NCI-H1105 treated with DMSO at 0.1 percent for 48 hours (cell line): ENCODE results near the gene SEMA5A.

Experiments
- DNase-seq: peaks from one replicate; lab custom pipeline; 2025; lab: John Stamatoyannopoulos, UW

Gene SEMA5A, protein sequence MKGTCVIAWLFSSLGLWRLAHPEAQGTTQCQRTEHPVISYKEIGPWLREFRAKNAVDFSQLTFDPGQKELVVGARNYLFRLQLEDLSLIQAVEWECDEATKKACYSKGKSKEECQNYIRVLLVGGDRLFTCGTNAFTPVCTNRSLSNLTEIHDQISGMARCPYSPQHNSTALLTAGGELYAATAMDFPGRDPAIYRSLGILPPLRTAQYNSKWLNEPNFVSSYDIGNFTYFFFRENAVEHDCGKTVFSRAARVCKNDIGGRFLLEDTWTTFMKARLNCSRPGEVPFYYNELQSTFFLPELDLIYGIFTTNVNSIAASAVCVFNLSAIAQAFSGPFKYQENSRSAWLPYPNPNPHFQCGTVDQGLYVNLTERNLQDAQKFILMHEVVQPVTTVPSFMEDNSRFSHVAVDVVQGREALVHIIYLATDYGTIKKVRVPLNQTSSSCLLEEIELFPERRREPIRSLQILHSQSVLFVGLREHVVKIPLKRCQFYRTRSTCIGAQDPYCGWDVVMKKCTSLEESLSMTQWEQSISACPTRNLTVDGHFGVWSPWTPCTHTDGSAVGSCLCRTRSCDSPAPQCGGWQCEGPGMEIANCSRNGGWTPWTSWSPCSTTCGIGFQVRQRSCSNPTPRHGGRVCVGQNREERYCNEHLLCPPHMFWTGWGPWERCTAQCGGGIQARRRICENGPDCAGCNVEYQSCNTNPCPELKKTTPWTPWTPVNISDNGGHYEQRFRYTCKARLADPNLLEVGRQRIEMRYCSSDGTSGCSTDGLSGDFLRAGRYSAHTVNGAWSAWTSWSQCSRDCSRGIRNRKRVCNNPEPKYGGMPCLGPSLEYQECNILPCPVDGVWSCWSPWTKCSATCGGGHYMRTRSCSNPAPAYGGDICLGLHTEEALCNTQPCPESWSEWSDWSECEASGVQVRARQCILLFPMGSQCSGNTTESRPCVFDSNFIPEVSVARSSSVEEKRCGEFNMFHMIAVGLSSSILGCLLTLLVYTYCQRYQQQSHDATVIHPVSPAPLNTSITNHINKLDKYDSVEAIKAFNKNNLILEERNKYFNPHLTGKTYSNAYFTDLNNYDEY

DNA sequence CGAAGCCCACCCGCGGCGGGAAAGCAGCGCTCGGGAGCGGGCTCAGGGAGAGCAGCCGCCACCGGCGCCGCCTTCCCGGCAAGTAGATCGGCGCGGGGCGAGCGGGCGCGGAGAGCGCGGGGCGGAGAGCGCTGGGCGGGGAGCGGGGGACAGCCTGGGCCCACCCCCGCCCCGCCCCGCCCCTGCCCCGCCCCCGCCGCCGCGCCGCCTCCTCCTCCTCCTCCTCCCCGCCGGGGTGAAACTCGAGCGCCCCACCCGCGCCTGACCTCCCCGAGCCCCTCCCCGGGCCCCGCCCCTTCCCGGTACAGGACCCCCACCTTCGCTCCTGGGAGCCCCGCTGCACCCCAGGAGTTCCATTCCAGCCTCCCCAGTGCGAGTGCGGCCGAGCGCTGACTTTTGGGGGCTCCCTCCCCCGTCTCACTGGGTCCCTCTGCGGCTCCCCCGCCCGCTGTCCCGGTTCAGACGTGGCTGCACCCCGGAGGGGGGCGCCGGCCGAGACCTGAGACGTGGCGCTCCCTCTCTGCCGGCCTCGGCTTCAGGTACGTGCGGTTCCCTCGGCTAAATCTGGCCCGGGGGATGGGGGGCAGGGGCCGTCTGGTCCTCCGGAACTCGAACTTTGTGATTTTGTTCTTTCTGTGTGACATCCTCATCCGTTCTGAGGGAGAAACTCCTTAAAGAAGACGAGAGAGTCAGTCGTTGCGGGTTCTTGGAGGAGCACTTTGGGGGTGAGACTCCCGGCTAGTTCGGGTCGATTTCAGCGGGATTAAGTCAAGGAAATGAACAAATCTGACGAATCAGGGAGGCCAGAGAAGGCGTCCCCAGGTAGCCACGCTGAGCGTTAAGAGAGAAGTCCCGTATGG, at the start of gene SEMA5A:
TSS of gene SEMA5A (minus strand) at position 84 of the 860 bp plus-strand sequence. CDS start 166,129 bp downstream, outside the sequence.
- no peak for DNase-seq

DNA sequence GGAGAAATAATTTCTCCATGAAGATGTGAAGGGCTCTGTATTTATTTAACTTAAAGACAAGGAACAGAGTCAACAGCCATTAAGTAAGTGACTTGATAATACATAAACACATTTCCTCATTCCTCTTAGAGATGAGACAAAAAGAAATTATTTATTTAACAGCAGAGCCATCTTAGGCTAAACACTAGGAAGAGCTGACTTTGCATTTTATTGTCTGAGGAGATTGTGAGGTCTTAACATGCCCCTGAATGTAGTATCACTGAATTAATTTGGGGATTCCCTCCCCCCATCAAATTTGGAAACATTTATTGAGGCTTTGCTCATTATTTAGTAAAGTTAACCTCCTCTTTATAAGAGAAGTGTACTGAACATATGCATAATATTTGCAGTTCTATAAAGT, 49.0 kb upstream of the SEMA5A start:
- DNase-seq: no peak

DNA sequence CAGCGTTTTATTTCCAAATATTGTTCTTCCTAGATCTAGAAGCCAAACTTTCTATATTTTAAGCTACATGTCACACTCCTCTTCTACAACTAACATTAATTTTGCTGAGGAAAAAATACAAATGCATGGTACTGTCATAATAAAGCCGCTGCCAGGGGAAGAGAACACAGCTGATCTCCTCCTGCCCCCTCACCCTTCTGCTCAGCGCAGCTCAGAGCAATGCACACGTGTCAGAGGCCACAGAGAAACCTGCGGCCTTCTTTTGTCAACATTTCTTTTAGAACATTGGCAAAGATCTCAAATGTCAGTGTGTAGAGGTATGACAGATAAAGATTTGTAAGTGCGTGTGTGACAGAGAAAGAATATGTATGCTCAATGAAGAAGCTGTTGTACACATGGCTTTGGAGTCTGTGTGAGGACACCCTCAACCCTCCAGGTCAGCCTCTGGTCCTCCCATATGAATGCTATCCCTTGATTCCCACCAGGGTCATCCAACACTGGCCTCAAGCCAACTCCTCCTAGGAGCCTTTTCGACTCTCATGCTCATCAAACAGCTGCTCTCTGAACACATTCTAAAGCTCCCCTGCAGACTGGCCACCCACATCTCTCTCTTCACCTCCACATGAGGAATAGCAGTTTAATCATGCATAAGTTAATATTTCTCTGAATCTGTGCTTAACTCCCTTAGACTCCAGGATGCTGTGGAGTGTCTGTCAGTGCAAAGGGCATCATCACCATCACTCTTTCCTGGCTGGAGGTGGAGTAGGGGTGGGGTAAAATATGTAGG, 43.4 kb upstream of the SEMA5A start:
- DNase-seq: no peak

DNA sequence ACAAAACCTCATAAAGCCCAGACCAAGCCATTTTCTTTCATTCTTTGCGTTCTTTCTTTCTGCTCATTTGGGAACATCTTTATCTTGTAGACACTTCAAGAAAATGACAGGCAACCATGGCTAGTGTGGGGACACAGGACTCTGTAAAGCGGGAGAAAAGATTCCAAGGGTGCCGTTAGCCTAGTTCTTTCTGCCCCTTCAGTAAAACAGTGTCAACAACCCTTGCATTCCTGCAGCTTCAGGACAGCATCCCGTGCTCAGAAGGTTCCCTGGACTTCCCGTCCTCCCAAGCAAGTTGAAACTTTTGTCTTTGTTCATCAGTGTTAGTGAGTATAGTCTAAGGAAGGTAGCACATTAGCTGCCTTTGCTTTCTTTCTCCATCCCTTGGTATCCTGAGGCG, 42.4 kb upstream of the SEMA5A start:
- no peak for DNase-seq

DNA sequence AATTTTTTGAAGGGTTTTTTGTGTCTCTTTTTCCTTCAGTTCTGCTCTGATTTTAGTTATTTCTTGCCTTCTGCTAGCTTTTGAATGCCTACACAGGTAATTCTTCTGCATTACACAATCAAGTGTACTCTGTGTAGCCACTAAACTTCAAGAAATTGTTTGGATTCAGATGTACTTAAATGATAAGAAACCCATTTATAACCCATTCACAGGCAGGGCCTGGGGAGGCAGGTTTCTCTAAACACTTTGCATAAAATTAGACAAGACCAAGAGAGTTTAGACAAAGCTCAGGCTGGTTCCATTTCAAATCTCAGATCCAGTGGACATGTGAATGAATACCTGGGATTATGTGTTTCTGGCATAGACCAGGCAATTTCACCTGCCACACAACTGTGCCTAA, 41.3 kb upstream of the SEMA5A start:
- DNase-seq: no peak

DNA sequence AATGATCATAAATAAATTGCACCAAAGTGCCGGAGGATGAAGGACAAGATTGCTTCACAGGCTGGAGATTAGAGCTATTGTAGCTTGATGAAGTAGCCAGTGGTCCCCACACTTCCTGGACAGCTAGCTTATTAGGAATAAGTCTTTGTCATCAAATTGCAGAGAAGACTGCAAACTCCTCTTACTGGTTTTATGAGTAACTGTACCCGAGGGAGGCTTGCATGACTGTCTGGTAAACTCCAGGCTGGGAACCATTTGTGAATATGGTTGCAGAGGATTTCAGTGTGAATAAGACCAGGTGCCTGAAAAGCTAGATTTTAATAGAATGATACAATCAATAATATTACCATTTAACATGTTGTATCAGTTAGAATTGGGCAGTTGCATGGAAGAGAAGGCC, 36.5 kb upstream of the SEMA5A start:
- DNase-seq: no peak

DNA sequence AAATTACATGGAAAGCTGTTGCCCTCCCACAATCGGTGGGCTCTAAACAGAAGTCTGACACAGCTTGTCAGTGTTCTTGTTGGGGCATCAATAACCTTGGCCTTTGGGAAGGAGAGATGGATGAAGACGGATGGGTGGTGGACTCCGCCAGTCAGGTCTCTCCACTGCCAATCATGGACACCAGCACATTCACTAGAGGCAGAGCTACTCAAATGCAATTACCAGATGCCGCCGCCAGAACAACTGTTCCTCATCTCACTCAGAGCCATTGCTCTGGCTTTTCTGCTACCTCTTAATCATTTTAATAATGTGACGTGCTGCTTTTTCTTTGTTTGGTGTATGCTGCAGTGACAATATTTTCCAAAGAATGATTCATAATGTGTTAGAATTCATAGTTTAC, 27.9 kb upstream of the SEMA5A start:
- no peak for DNase-seq

DNA sequence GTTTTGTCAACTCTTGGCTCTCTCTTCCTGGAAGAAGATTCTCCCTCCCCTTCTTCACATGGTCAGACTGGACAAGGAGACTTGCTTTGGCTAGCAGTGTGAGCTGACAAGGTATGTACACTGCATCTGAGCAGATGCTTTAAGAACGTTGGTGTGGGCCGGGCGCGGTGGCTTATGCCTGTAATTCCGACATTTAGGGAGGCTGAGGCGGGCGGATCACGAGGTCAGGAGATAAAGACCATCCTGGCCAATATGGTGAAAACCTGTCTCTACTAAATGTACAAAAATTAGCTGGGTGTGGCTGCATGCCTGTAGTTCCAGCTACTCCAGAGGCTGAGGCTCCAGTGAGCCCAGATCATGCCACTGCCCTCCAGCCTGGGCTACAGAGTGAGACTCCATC, 26.4 kb upstream of the SEMA5A start:
- no peak for DNase-seq

DNA sequence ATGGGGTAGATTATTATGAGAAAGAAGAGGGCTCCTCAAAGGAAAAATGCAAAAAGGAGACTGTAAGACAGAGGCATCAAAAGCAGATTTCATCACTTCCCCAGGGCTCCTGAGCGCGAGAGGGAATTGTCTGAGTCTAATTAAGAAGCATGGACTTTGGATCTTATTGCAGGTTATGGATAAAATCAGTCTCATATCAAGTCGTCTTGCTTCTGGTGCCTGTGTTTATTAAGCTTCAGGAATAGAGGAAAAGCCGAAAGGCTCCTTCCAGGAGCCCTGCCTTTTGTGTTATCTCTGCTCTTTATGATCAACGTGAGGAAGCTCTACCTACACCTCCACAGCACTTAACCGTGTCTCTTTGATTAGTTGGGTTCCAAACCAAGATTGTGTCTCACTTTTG, 25.0 kb upstream of the SEMA5A start:
- DNase-seq: no peak

DNA sequence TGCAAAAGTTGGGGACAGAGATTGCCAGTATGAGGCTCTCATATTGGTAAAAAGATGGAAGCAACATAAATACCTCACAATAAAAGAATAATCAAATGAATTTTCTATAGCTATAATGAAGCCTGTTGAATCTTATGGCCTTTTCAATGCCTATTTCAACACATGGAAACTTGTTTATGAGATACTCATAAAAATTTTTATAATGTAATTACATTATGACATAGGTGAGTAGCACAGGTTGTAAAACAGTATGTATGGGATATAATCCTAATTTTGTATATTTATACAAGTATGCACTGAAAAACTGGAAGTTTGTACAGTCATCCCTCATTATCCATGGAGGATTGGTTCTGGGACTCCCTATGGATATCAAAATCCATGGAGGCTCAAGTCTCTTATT, 21.2 kb upstream of the SEMA5A start:
- DNase-seq: no peak

DNA sequence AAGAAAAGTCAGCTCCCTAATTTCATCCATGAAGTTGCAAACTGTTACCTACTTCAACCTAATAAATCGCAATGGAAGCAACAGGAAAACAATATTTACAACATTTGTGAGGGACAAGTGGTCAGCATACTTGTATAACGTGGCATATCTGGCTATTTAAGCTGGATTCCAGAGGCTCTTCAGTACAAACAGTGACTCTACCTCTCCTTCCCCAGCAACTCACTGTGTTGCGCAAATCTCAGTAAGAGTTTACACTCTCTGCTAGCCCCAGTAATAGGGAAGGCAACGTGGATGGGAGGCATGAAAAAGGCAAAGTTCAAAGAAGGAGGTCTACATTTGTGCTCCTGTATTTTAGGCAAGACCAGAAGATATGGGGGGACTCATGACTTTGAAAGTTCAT, 18.9 kb upstream of the SEMA5A start:
- no peak for DNase-seq

DNA sequence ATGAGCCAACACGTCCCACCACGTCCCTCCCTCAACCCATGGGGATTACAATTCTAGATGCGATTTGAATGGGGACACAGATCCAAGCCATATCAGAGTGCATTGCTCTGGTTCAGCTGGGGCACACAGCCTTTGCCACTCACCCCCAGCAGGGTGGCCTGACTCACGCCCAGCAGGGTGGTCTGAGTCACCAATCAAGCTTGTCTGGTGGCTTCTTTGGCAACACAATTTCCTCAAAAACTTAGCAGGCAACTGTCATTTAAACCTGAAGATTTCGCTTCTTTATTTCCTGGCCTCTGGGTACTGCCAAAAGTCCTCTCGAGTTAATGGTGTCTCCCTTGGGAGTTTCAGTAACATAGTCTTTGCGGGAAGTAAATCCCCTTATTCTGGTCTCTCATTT, 16.3 kb upstream of the SEMA5A start:
- no peak for DNase-seq

DNA sequence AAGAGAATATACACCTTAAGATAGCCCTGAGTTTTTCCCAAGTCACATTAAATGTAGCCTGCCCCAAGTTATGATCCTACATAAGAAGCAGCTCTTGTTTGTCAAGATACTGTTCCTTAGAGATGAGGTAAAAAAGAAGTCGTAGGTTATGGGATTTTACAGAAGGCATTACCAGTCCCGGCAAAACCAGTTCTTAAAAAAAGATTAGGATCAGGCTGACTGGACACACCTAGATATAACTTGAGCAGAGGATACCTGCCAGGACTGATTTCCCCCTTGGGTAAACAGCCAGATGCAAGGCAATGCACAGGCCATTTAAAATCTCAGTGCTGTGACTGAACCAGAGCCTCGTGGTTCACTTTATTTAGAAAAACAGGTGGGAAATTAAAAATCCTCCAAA, 14.1 kb upstream of the SEMA5A start:
- no peak for DNase-seq

DNA sequence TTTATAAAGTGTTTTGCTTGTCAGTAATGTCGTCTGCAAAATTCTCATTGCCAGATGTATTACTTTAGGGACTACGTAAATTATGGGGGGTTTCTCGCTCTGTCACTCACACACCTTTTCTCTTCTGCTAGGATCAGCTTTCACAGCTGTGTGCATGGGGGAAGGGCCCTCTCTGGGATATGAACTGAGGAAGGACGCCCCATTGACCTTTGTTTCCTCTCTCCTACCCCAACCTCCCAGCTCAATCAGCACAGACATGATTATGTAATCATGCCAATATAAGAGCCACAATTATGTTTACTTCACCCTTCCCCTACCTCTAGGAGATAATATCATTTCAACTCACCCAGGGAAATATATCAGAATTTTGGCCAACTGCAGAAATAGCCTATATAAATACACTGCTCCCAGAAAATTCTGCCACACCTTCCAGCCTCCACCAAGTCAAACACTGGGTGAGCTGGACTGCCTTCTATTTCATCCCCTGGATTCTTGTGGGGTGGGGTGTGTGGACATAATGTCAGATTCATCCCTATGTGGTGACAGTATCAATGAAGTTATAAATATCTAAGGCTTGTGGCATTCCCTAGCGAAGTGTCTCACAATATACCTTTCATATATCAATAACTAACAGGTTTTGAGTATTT, 12.6 kb upstream of the SEMA5A start:
- DNase-seq: no peak

DNA sequence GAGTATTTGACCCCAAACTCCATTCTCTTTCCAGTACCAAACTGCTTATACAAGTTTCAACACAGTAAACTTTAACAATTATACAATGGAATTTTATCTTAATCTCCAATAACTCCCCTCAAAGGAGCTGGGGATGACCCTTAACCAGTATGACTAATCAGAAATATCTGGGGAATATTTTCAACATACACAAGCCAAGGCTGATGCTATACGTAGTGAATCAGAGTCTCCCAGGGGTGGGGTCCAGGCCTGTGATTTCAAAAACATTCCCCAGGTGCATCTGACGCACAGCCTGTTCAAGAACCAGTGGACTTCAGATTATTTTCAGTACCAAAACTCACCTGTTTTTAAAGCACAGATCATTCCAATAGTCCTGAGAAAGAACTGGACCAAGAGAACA, 11.8 kb upstream of the SEMA5A start:
- DNase-seq: no peak

DNA sequence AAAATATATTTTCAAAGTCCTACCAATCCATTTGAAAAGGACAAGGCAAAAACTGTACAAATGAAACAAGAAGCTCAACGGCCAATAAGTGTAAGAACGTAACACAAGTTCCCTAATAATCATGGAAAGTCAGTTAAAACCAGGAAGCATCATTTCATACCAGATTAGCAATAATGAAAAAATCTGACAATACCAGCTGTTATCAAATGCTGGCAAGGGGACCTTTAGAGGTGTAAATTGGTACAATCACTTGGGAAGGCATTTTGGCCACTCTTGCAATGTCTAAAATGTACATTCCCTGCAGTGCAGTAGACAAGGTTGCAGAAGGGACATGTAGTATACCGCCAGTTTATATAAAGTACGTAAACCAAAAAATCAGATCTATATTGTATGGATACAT, 10.1 kb upstream of the SEMA5A start:
- DNase-seq: no peak

DNA sequence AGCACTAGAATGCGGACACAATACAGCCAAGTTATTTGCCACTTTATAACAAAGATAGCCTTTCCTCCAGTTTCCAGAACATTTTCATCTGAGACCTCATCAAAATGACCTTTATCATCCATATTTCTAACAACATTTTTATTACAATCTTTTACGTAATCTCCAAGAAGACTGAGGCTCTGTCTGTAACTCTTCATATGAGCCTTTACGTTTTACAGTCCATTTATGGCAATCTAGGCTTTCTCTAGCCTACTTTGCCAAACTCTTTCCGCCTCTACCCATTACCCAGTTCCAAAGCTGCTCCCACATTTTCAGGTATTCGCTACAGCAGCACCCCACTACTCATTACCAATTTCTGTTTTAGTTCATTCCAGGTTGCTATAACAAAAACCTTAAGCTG, 8.2 kb upstream of the SEMA5A start:
- no peak for DNase-seq

DNA sequence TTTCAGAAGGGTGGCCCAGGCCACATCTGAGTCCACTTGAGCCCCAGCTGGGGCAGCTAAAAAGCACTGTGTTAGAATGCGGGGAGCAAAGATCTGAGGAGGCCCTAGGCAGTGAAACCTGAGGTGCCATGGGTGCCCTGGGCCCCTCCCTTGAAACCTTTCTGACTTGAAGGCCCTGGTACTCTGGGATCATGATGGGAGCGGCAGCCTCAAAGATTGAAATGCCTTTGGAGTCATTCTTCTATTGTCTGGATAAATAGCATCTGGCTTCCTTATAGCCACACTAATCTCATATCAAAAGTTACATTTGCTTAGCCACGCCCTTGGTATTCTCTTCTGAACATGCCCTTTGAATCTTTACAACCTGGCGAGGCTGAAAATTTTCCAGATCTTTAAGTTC, 7.7 kb upstream of the SEMA5A start:
- DNase-seq: no peak

DNA sequence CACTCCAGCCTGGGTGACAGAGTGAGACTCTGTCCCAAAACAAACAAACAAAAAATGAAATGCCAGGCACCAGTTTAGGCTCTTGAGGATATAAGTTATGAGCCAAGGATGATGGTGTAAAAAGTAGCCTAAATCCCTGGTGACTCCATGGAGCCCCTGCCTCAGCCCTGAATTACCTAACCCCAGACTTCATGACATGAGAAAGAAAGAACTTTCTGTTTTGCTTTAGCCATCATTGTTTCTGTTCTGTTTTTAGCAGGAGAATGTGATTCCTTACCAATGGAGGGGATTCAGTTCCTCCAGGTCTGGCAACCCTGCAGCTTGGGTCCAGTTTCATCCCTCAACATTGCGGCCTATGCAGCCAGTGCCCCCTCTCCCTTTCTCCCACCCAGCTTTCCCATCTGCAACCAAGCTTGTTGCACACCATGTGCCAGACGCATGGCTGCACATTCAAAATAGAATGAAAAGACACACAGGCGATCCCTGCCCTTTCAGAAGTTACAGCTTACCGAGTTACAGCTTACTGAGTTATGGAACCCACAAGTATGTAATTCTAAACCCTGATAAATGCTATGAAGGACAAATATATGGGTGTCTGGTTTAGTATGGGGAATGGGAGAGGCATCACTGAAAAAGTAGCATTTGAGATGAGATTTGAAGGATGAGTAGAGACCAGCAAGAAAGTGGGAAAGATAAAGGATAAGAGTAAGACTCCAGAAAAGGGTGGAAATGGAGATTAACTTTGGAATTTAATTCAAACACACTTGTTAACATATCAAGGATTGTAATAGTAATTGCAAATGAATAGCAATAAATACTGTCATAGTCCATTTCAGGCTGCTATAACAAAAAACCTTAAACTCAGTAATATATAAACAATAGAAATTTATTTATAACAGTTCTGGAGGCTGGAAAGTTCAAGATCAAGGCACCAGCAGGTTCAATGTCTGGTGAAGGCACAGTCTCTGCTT, 6.0 kb upstream of the SEMA5A start:
- DNase-seq: no peak
